ENCODE results near the gene TCHP.

- no peak for TF ChIP-seq CTCF (IDR thresholded peaks at IDR 0.05)
- no peak for TF ChIP-seq POLR2A (IDR thresholded peaks at IDR 0.05)
These were observed 48.3 kb downstream of the TCHP start for GRCh38 chr12:109948368-109948767.
